Measurements from ENCODE around the gene ZBTB16.
A peak's percentile ranks its signal among the peaks of the same experiment; 100 is the strongest.

Gene ZBTB16, protein sequence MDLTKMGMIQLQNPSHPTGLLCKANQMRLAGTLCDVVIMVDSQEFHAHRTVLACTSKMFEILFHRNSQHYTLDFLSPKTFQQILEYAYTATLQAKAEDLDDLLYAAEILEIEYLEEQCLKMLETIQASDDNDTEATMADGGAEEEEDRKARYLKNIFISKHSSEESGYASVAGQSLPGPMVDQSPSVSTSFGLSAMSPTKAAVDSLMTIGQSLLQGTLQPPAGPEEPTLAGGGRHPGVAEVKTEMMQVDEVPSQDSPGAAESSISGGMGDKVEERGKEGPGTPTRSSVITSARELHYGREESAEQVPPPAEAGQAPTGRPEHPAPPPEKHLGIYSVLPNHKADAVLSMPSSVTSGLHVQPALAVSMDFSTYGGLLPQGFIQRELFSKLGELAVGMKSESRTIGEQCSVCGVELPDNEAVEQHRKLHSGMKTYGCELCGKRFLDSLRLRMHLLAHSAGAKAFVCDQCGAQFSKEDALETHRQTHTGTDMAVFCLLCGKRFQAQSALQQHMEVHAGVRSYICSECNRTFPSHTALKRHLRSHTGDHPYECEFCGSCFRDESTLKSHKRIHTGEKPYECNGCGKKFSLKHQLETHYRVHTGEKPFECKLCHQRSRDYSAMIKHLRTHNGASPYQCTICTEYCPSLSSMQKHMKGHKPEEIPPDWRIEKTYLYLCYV

DNA sequence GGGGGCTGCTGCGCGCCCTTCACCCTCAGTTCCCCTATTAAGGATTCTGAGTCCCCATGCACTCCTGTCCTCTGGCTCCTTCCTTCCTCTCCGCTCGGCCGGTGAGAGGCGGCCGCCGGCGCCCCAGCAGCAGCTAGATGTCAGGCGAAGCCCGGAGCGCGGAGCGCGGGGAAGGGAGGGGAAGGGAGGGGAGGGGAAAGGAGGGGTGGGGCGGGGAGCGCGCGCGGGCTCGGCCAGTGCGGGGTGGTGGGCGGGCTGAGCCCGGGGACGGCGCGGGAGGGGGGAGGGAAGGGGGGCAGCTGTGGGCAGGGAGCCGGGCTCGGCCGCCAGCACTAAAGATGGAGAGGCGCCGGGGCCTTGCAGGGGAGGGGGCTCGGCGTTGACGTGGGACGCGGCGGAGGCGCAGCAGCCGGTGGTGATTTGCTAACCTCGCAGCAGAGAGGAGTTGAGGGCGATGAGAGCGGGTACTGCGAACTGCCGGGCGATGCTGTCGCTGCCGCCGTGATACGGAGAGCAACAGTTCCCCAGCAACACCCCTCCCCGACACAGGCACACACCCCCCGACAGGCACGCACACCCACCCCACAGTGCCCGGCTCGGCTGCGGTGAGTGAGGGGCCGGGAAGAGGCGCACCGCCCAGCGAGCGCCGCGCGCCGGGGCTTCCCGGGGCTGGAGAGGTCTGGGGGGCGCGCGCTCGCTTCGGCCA, at the start of gene ZBTB16:
Gene ZBTB16, plus strand, starts transcription at position 434 of the 706 bp plus-strand sequence. CDS start 3,590 bp downstream, outside the sequence.
- DNase-seq: peak in 2 of 4 experiments; percentile 33 to 35

DNA sequence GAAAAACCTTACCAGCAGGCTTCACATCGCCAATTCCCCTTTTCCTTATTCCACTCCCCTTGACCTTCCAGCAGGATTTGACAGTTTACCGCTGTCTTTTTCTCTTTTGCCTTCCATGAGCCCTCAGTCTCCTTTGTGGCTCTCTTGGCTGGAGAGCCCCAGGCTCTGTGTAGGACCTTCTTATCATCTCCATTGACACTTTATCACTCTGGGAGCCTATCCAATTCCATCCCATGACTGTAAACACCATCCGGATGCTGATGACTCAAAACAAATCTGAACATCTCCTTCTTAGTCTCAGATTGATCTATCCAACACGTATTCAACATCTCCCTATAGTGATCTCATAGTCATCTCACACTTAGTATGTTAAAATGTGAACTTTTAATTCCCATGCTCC, 48.6 kb upstream of the ZBTB16 start:
- DNase-seq: no peak

DNA sequence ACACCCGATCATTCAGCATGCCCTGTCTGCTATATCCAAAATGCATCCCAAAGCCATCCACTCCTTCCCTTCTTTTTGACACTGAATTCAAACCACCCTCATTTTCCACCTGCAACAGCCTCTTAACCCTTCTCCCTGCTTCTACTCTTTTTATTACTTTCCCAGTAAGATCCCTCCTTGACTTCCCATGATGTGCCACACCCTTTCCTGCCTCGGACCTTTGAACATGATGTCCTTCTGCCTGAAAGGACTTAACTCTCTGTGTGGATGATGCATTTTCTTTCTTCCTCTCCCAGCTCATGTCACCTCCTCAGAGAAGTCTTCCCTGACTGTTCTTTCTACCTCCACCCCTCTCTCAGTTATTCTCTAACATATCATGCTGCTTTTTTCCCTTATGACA, 48.1 kb upstream of the ZBTB16 start:
- DNase-seq: no peak

DNA sequence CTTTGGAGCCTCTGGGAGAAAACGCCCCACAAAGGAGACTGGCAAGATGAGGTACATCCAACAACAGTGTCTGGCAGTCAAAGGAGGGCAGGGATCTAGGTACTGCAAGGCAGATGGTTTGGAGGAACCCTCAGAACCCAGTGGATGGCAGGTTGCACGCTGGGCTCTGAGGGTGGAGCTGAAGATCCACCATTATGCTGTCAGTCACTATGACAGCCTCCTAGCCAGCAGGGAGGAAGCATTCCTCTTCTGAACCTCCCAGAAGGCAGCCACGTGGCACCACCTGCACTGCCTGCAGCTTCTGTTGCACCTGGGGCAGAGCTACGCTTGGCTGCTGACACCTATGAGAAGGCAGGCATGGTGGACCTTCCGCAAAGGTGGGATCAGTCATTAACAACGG, 44.4 kb upstream of the ZBTB16 start:
- DNase-seq: no peak

DNA sequence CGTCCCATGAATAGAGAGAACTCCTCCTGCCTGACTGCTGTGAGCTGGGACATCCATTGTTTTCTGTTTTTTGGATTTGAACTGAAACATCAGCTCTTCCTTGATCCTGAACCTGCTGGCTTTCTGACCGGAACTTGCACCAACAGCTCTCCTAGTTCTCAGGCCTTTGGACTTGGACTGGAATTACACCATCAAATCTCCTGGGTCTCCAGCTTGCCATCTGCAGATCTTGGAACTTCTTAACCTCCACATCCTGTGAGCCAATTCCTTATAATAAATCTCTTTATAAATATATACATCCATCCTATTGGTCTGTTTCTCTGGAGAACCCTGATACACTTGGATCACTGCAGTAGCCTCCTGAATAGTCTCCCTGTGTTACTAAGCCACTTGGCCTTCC, 42.5 kb upstream of the ZBTB16 start:
- DNase-seq: no peak

DNA sequence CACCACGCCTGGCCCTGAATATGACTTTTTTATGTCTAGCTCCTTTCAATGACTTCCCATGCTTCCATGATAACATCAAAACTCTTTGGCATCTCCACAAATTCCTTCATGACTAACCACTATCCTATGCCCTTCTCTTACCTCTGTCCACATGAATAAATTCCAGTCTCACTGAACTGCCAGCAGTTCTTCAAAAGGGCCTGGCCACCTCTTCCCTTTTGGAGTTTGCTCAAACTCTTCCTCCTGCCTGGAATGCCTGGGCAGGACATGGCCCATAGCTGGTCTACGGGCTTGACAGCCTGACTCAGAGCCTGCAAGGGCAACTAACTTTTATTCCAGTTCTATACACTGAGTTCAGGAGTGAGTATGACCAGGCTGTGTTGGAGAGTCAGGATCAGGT, 41.8 kb upstream of the ZBTB16 start:
- DNase-seq: no peak

DNA sequence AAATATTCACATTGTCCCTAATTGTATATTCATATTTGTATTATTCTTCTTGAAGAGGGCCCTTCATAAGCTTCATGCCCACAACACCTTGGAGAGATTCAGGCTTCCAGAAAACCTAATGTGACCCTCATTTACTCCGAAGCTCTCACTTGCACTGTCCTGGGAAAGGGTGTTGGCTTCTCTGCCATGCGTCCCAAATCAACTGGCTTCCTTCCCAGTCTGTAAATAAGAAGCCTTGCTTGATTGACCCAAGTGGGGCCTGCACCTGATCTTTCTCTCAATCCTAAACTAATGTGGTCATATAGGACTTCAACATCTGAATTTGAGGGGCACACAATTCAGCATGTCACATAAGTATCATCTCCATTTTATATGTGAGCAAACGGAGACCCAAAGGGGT, 40.5 kb upstream of the ZBTB16 start:
- no peak for DNase-seq

DNA sequence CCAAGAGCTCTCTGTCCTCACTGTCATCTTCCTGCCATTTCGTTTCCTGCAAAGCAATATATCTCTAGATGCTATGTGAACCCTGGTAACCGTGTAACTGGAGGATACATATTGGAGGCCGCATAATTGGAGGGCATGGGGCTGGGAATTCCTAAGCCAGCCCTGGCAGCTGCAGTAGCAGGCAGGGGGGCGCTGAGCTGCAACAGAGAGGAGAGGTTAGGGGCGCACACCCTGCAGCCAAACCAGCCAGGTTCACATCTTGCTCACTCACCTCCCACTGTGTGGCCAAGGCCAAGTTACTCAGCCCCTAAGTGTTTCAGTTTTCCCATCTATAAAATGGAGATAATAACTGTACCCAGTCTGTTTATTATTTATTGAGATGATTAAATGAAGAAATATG, 39.9 kb upstream of the ZBTB16 start:
- DNase-seq: no peak

DNA sequence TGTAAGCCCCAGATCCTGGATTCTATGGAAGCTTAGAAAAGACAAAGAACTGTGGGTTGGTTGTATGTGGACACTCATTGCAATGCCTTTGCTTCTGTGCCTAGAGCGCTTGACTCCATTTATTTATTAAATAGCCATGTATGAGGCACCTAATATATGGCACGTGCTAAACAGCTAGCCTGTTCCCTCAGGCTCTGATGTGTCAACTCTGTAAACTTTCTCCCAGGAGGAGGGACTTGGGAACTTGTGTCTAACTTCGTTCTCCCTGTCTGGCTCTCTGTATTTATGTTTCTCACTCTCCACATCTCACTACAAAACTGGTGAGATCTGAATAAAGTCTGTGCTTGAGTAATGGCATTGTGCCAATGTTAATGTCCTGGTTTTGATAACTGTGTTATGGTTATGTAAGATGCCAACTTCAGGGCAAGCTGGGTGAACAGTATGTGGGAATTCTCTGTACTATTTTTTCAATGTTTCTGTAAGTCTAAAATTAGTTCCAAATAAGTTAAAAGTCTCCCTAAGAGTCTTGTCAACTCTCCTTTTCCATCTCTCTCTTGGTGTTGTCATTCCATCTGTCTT, 34.1 kb upstream of the ZBTB16 start:
- no peak for DNase-seq

DNA sequence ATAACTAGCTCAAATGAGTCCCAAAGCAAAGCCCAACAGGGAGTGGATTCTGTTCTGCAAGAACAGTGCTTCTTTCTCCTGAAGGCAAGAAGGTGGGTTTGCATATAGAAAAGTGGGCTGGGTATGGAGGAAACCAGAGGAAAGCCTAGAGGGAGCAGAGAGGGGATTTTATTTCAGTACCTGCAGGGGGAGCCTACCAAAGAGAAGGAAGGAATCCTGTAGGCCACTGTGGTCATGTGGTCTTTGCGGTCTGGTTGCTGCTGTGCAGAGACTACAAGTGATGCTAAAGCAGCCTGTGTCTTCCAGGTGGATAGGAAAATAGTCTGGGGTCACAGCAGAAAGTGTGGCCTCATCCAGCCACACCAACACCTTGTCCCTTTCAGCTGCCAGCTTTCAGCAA, 33.2 kb upstream of the ZBTB16 start:
- no peak for DNase-seq

DNA sequence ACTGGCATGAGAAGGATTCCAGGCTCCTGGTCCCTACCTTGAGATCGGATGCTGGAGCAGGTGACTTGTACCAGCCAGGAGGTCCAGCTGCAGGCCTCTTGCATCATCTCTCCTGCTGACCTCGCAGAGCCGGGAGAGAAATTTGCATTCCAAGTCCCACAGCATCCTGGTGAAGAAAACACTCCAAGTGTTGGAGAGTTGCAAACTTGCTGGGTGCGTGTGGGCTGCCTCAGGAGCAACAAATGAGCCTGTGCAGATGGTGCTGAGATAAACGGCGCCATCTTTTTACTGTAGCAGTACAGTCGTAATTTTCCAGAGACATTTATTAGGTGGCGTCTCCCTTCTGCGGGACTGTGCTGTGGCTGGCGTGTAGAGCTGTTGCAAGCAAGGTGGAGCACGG, 32.1 kb upstream of the ZBTB16 start:
- DNase-seq: no peak

DNA sequence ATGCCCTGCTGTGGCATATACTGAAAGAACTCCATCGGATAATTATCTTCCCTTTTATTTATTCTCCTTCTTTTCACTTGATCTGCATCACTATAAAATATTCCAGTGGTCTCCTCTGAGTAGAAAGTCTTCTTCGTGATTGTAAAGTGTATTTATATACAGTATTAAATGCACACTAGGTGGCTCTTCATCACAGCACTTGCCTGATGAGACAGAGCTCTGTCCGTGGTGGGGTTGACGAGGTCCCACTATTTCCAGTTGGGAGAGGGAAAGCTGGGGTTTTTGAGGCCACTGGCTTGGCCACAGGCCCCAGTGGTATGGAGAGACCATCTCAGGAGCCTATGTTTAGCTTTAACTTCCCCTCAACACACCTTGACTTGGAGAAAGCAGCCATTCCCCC, 31.6 kb upstream of the ZBTB16 start:
- no peak for DNase-seq

DNA sequence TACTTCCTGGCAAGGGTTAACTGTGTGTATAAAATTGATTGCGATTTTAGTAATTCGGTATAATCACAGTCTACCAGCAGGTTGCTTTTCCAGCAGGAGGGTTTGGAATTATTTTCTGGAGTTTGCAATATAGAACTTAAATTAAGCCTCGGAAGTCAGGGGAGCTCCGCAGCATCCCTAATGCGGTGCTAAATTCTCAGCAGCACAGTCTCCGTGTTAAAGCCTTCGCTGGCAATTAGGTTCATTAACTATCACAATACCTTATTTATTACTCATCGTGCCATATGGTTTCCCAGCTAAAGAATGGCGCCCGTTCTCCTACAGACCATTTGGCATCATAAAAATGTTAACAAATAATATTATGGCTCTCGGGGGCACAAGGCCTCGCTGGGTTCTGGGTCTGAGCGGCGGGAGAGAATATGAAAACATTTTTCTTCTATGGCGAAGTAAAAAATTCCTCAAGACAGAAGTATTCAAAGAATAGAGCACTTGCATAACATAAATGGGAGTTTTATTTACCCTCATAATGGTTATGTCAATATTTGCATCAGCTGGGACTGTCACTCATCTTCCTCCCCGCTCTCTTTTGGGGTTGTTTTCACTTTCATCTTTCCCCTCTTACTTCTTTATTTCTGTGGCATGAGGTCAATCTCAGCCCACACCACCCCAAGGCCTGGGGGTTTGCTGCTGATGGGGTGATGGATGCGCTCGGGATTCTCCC, 28.1 kb upstream of the ZBTB16 start:
- DNase-seq: no peak

DNA sequence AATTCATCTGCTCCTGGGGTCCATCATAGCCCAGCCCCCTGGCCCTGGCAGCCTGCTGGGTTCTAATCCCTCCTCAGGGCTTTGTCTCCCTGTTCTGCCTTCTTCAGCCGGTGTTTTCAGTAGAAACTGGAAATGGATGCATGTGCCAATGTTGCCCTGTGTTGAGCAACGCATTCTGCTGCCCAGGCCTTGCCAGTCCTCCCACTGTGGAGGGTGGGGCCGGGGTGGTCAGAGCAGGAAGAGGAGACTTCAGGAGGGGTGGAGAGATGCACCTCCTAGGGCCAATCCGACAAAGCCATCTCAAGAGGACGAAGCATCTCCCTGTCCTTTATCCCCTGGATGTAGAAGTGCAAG, 27.6 kb upstream of the ZBTB16 start:
- DNase-seq: no peak

DNA sequence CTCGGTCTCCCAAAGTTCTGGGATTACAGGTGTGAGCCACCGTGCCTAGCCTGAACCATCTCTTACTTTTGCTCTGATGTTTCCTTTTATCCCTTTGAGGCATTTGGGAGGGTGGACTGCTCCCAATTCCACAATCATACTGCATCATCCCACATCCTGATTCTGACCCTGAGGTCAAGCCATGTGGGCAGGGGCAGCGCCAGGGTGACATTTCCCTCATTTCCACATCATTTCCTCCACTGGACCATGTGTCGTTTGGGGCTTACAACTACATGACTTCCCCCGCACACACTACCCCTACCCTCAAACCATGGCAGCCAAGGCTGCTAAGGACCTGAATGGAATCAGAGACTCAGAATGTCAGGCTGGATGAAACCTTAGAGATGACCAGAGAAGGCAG, 26.4 kb upstream of the ZBTB16 start:
- no peak for DNase-seq

DNA sequence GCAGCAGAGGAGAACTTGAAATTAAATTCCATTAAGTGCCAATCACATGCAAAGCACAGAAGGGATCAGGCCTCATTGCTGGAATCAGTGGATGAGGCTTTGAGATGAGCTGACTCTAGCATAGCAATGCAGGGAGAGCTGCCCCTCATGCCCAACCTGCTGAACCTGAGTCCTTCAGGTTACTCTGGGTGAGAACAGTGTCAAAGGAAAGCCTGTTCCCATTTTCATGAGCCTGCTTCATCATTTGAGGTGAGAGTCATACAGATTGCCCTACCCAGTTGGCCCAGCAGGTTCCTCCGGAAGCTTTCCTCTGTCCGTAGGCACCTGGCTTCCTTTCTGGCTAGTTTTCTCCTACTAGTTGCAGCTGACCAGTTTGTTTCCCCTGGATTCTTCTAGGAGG, 25.9 kb upstream of the ZBTB16 start:
- no peak for DNase-seq

DNA sequence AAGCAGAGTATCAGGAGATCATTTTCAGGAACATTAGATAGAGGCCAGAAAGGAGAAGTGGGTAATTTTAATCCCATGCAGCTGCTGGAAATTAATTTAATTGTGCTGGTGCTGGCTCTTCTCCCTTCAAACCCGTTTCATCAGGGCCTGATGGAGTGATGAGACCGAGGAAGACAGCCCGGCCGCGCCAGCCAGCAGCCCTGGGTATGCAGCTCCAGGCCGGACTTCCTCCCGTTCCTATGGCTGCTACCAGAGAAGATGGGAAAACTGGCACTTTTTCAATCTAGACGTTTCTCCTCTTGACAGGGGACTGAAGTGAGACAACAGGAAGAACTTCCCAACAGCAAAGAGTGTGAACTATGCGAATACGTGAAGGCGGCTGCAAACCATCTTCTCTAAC, 24.6 kb upstream of the ZBTB16 start:
- DNase-seq: no peak

DNA sequence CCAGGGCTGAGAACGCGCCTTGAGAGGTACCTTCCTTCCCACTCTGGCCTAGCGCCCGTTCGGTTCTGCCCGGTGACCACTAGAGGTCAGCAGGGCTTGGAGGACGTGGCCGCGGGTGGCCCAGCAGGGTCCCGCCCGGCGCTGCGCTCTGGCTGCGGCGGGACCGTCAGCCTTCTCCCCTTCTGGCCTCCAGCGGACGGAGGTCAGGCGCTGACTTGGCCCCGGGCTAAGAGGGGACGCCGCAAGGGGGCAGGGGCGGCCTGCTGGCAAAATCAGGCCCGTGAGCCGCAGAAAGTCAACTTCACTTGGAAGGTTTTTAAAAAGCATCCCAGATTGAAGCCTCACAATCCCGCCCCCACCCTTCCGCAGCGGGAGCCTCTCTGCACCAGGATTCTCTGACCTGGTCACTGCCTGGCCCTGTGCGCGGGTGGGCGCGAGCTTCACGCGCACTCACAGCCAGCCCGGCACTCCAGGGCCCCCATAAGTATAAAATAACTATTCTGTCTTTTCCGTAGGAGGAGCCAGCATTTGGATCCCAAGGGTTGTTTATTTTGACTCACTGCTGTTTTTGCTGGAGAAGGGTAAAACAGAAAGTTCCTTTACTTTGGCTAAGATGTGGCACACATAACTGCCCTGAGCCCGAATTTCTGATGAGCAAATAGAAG, 23.2 kb upstream of the ZBTB16 start:
- DNase-seq: peak in 2 of 4 experiments; percentile 29

DNA sequence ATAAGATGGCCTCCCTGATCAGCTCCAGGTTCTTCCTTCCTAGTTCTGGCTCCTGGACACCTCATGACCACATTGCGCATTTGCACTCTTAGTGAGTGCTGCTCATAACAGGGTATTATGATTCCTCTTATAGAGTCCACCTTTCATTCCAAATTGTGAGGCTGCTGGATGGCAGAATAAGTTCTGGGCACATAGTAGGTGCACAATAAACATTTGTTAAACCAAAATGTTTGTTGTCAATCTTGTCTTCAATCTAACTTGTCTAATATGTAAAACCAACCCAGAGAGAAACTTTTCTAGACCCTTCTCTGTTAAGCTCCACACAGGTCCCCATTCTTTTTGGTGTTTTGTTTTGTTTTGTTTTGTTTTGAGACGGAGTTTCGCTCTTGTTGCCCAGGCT, 22.6 kb upstream of the ZBTB16 start:
- no peak for DNase-seq

DNA sequence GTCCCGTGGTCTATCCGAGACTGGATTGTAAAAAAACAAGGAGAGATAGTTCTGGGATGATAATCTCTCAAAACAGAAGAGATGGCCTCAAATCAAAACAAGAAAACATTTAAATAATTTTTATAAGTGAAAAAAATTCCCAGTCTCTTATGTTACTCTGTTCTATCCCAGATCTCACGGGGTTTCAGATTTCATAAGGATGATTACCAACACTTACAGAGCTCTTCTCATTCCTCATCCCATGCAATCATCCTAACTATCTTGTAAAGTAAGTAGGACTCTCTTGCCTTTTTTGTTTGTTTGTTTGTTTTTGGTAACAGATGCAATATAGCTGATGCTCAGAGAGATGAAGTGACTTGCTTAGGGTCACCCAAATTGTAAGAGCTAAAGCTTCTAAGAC, 20.0 kb upstream of the ZBTB16 start:
- DNase-seq: no peak

DNA sequence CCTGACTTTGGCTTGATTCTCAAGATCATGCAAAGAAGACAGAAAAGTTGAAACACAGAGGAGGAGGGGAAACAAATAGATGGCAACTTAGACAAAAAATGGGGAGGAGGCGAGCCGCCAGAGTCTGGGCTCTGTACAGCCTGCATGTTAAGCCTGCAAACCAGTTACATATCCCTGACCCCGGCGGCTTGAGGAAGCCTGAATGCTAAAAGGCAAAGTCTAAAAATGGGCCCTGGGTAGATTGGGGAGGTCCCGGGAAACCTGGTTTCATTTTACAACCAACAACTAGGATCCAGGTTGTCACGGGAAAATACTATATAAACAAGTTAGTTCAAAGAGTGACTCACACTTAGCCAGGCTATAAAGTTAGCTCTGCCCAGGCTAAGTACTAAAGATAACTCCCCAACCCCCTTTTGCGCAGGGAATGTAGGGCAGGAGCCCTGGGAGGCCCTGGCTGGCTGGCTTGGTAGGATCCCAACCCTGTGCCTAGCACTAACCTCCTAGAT, 18.8 kb upstream of the ZBTB16 start:
- DNase-seq: no peak

DNA sequence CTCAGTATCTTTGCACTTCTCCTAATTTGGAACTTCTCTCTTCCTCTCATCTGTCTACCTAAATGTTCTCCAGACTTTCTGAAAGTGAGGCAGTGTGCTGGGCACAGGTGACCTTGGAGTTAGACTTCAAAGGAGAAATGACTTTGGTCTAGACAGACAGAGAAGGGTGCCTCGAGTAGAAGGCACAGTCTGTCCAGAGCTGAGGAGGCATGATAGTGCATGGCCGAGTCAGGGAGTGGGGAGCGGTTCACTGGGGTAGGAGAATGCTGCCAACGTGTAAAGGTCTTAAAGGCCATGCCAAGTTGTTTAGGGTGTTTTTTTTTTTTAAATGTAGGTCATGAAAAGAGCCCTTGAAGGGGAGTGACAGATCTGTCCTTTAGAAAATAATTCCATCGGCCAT, 17.3 kb upstream of the ZBTB16 start:
- no peak for DNase-seq

Data from activated CD4-positive, CD25-positive, alpha-beta regulatory T cell (primary cell).